HAP-1 (cell line): ENCODE data around the gene M1AP.
"Not testable (repeated sequence)": the region's sequence is repeated elsewhere in the genome, so short reads cannot be mapped to it uniquely, and the experiment has no call there.

Experiments used
- DNase-seq, 2 experiments: peaks; one replicate each; pipeline ENCODE4 v3.0.0-alpha.2; 2016 to 2020; ENCODE audit warnings: low spot score in 2 of 2
- H3K27me3 ChIP-seq: fragments of 250-450 bp; sonication (Bioruptor Pico); 2 replicates; pipeline ENCODE4 v1.5.1; 2020; ENCODE audit warnings: low read depth, mild to moderate bottlenecking, moderate library complexity
- H3K36me3 ChIP-seq: fragments of 250-450 bp; sonication (Bioruptor Pico); replicated peaks from 2 replicates; pipeline ENCODE4 v1.5.1; 2020; ENCODE audit warnings: mild to moderate bottlenecking
- H3K4me1 ChIP-seq: fragments of 250-450 bp; sonication (Bioruptor Pico); 2 replicates; pipeline ENCODE4 v1.5.1; 2020; ENCODE audit warnings: mild to moderate bottlenecking
- H3K4me3 ChIP-seq: fragments of 250-450 bp; sonication (Bioruptor Pico); 2 replicates; pipeline ENCODE4 v1.5.1; 2020; ENCODE audit warnings: mild to moderate bottlenecking, moderate library complexity
- H3K9me3 ChIP-seq: fragments of 250-450 bp; sonication (Bioruptor Pico); 2 replicates; pipeline ENCODE4 v1.5.1; 2020; ENCODE audit warnings: mild to moderate bottlenecking, moderate library complexity
- in situ Hi-C: fragments of 300-500 bp; cut with MboI; formaldehyde crosslinking; loops from 3 replicates; pipeline ENCODE4 v1.14.3; 2020; ENCODE audit warnings: low sequenced_read_pairs, inconsistent platforms, mixed read lengths

Gene M1AP

GRCh38 chr2:74576863-74577229, 71.3 kb downstream of the M1AP start:
- H3K36me3 ChIP-seq = no peaks in the 10 kb centered on the region
- no peaks in the 10 kb centered on the region for H3K4me1 ChIP-seq
- no peak for DNase-seq
- H3K4me3 ChIP-seq = no peak overlapping the region
- no peaks in the 10 kb centered on the region for H3K9me3 ChIP-seq
- no peaks in the 10 kb centered on the region for H3K27me3 ChIP-seq
- in situ Hi-C loops = loop anchor here (5.0 kb wide), 1 partner anchor 90 kb away; no protein-coding TSS in a partner anchor

- H3K4me3 ChIP-seq = no peak overlapping the region
- no peaks in the 10 kb centered on the region for H3K4me1 ChIP-seq
- H3K27me3 ChIP-seq = no peaks in the 10 kb centered on the region
- in situ Hi-C loops = loop anchor here (5.0 kb wide), 1 partner anchor 89 kb away; no protein-coding TSS in a partner anchor
- no peaks in the 10 kb centered on the region for H3K36me3 ChIP-seq
- no peak for DNase-seq
- H3K9me3 ChIP-seq = no peaks in the 10 kb centered on the region
Observed at GRCh38 chr2:74576211-74576862, 71.8 kb downstream of the M1AP start.

- H3K4me1 ChIP-seq = no peaks in the 10 kb centered on the region
- H3K4me3 ChIP-seq = no peak overlapping the region
- H3K9me3 ChIP-seq = no peaks in the 10 kb centered on the region
- in situ Hi-C loops = loop anchor here (5.0 kb wide), 1 partner anchor 88 kb away; no protein-coding TSS in a partner anchor
- no peaks in the 10 kb centered on the region for H3K36me3 ChIP-seq
- H3K27me3 ChIP-seq = no peaks in the 10 kb centered on the region
- no peak for DNase-seq
Observed at GRCh38 chr2:74575320-74575719, 72.8 kb downstream of the M1AP start.

- Histone ChIP-seq H3K4me3 (no peak overlapping the region), H3K36me3 (no peaks in the 10 kb centered on the region), H3K27me3 (no peaks in the 10 kb centered on the region), H3K9me3 (no peaks in the 10 kb centered on the region), H3K4me1 (no peaks in the 10 kb centered on the region)
- in situ Hi-C loops = no loop called here
- no peak for DNase-seq
Observed at GRCh38 chr2:74573747-74574562, 74.2 kb downstream of the M1AP start.

GRCh38 chr2:74572178-74572925, 75.8 kb downstream of the M1AP start:
- no peaks in the 10 kb centered on the region for H3K4me1 ChIP-seq
- H3K9me3 ChIP-seq = no peaks in the 10 kb centered on the region
- in situ Hi-C loops = no loop called here
- DNase-seq = no peak
- H3K4me3 ChIP-seq = no peak overlapping the region
- H3K27me3 ChIP-seq = no peaks in the 10 kb centered on the region
- H3K36me3 ChIP-seq = no peaks in the 10 kb centered on the region

- Histone ChIP-seq H3K27me3 (no peaks in the 10 kb centered on the region), H3K4me1 (no peaks in the 10 kb centered on the region), H3K9me3 (no peaks in the 10 kb centered on the region), H3K4me3 (no peak overlapping the region), H3K36me3 (no peaks in the 10 kb centered on the region)
- no peak for DNase-seq
- in situ Hi-C loops = no loop called here
Observed at GRCh38 chr2:74571058-74571457, 77.1 kb downstream of the M1AP start.

- Histone ChIP-seq H3K4me1 (no peaks in the 10 kb centered on the region), H3K4me3 (no peak overlapping the region), H3K36me3 (no peaks in the 10 kb centered on the region), H3K27me3 (no peaks in the 10 kb centered on the region), H3K9me3 (no peaks in the 10 kb centered on the region)
- no peak for DNase-seq
- in situ Hi-C loops = no loop called here
Observed at GRCh38 chr2:74569686-74570085, 78.4 kb downstream of the M1AP start.

- Histone ChIP-seq H3K27me3 (no peaks in the 10 kb centered on the region), H3K4me3 (no peak overlapping the region), H3K36me3 (no peaks in the 10 kb centered on the region), H3K4me1 (no peaks in the 10 kb centered on the region), H3K9me3 (no peaks in the 10 kb centered on the region)
- DNase-seq = no peak
- in situ Hi-C loops = no loop called here
Observed at GRCh38 chr2:74567881-74568280, 80.2 kb downstream of the M1AP start.

- Histone ChIP-seq H3K4me3 (no peak overlapping the region), H3K27me3 (no peaks in the 10 kb centered on the region; the same call in 1 of the 2 replicates), H3K4me1 (no peaks in the 10 kb centered on the region), H3K9me3 (no peaks in the 10 kb centered on the region), H3K36me3 (no peaks in the 10 kb centered on the region)
- DNase-seq = no peak
- in situ Hi-C loops = no loop called here
Observed at GRCh38 chr2:74566754-74567085, 81.4 kb downstream of the M1AP start.

- DNase-seq = no peak
- H3K4me3 ChIP-seq = no peak overlapping the region
- no peaks in the 10 kb centered on the region for H3K4me1 ChIP-seq
- in situ Hi-C loops = no loop called here
- H3K36me3 ChIP-seq = no peaks in the 10 kb centered on the region
- no peaks in the 10 kb centered on the region for H3K9me3 ChIP-seq
- H3K27me3 ChIP-seq = peaks cover 5% of the 10 kb centered on the region; the same call in 1 of the 2 replicates
Observed at GRCh38 chr2:74566076-74566753, 81.9 kb downstream of the M1AP start.

GRCh38 chr2:74564222-74564621, 83.9 kb downstream of the M1AP start:
- in situ Hi-C loops = no loop called here
- no peaks in the 10 kb centered on the region for H3K9me3 ChIP-seq
- no peaks in the 10 kb centered on the region for H3K4me1 ChIP-seq
- no peak overlapping the region for H3K4me3 ChIP-seq
- H3K36me3 ChIP-seq = no peaks in the 10 kb centered on the region
- H3K27me3 ChIP-seq = peaks cover 9% of the 10 kb centered on the region; the same call in 1 of the 2 replicates
- DNase-seq = no peak

GRCh38 chr2:74562126-74562775, 85.9 kb downstream of the M1AP start:
- in situ Hi-C loops = no loop called here
- peaks cover 9% of the 10 kb centered on the region; the same call in 1 of the 2 replicates for H3K27me3 ChIP-seq
- no peaks in the 10 kb centered on the region for H3K9me3 ChIP-seq
- no peak for DNase-seq
- no peaks in the 10 kb centered on the region for H3K4me1 ChIP-seq
- H3K4me3 ChIP-seq = no peak overlapping the region
- H3K36me3 ChIP-seq = no peaks in the 10 kb centered on the region

- H3K4me1 ChIP-seq, H3K27me3 ChIP-seq: not testable (repeated sequence)
Observed at GRCh38 chr2:74561022-74561421, 87.1 kb downstream of the M1AP start.

More at GRCh38 chr2:74561022-74561421, 87.1 kb downstream of the M1AP start:
- H3K36me3 ChIP-seq, DNase-seq, H3K4me3 ChIP-seq, H3K9me3 ChIP-seq, in situ Hi-C loops: not testable (repeated sequence)
